Renal cortex interstitium (tissue), 11 donors: Measurements from ENCODE around the gene UROD. TPM values are rescaled to one million over a fixed set of nuclear protein-coding genes. Genes with fewer than 3 reads are reported as not detected.
"Not testable (repeated sequence)": the region's sequence is repeated elsewhere in the genome, so short reads cannot be mapped to it uniquely, and the experiment has no call there.

Experiments
- DNase-seq, 11 donors: peaks; one replicate each; pipeline ENCODE4 v3.0.0-alpha.2; 2013; ENCODE audit warnings: low read depth in 9 of 11, low spot score in 4 of 11; ENCODE audit errors: extremely low read depth in 1 of 11
- polyA plus RNA-seq, 3 donors: library from polyadenylated mRNA; unstranded; fragments of 120-200 nt; gene quantifications; one replicate each; pipeline ENCODE4 v1.2.1, GENCODE V29; 2013; ENCODE audit not compliant: insufficient read length in 3 of 3

The UROD gene
- polyA plus RNA-seq, 3 donors: 102 to 106 (median 105) TPM

- not testable (repeated sequence) for DNase-seq
Observed at GRCh38 chr1:45001576-45001975, 10.5 kb upstream of the UROD start.

- DNase-seq: no peak
Observed at GRCh38 chr1:45002650-45003645, 9.1 kb upstream of the UROD start.

- no peak for DNase-seq
Observed at GRCh38 chr1:45003741-45004140, 8.3 kb upstream of the UROD start.

GRCh38 chr1:45004281-45004920 lies 7.7 kb upstream of the UROD start:
- DNase-seq: no peak

- no peak for DNase-seq
Observed at GRCh38 chr1:45005761-45006160, 6.3 kb upstream of the UROD start.

GRCh38 chr1:45007311-45007710 lies 4.7 kb upstream of the UROD start:
- DNase-seq: no peak

GRCh38 chr1:45008076-45008475 lies 4.0 kb upstream of the UROD start:
- DNase-seq: no peak

GRCh38 chr1:45008516-45008915 lies 3.5 kb upstream of the UROD start:
- DNase-seq: no peak

GRCh38 chr1:45009296-45009865 lies 2.7 kb upstream of the UROD start:
- DNase-seq: no peak

- no peak for DNase-seq
Observed at GRCh38 chr1:45009956-45010854, 1.8 kb upstream of the UROD start.

- DNase-seq: peak in 7 of 11 donors; percentile 48 to 72 (median 67)
Observed at GRCh38 chr1:45010855-45011811, 921 bp upstream of the UROD start, which contains the start of gene HECTD3. Gene HECTD3 (minus strand): TSS chr1:45011324. CDS start chr1:45011257, 67 bp downstream.

- peak in 2 of 11 donors; percentile 22 to 33 for DNase-seq
Observed at GRCh38 chr1:45012639-45013278, 705 bp downstream of the UROD start.

- no peak for DNase-seq
Observed at GRCh38 chr1:45013551-45014209, 1.6 kb downstream of the UROD start.

GRCh38 chr1:45014321-45015028 lies 2.4 kb downstream of the UROD start:
- peak in 9 of 11 donors; percentile 59 to 82 (median 78) for DNase-seq

GRCh38 chr1:45015683-45016082 lies 3.6 kb downstream of the UROD start:
- DNase-seq: no peak

- DNase-seq: no peak
Observed at GRCh38 chr1:45016090-45016697, 4.1 kb downstream of the UROD start.
